HUES6 (cell line): ENCODE data around the gene SIK2.

Source experiments
- H3K27ac ChIP-seq: 2 replicates; pipeline ENCODE4 v1.7.0; 2013; ENCODE audit warnings: low read depth, mild to moderate bottlenecking, low read length, inconsistent platforms
- H3K27me3 ChIP-seq: 2 replicates; pipeline ENCODE4 v1.6.1; 2013; ENCODE audit warnings: low read length; ENCODE audit not compliant: control insufficient read depth, insufficient read depth
- H3K36me3 ChIP-seq: 2 replicates; pipeline ENCODE4 v1.6.1; 2013; ENCODE audit warnings: low read length; ENCODE audit not compliant: control insufficient read depth, insufficient read depth
- H3K4me1 ChIP-seq: 2 replicates; pipeline ENCODE4 v1.6.1; 2013; ENCODE audit warnings: low read length; ENCODE audit not compliant: control insufficient read depth, insufficient read depth
- H3K4me3 ChIP-seq: 2 replicates; pipeline ENCODE4 v1.5.1; 2013; ENCODE audit warnings: low read depth, low read length
- H3K9ac ChIP-seq: one replicate; pipeline ENCODE4 v1.6.1; 2013; ENCODE audit warnings: mild to moderate bottlenecking, low read length
- H3K9me3 ChIP-seq: 2 replicates; pipeline ENCODE4 v1.6.1; 2013; ENCODE audit warnings: low read depth, low read length; ENCODE audit not compliant: control insufficient read depth, insufficient read depth

SIK2 gene

GRCh38 chr11:111774955-111775710 is 172.9 kb downstream of the SIK2 start:
- Histone ChIP-seq H3K4me1 (peaks cover 15% of the 10 kb centered on the region), H3K36me3 (no peaks in the 10 kb centered on the region), H3K4me3 (no peak overlapping the region), H3K9ac (no peak overlapping the region), H3K9me3 (no peaks in the 10 kb centered on the region), H3K27ac (no peak overlapping the region), H3K27me3 (no peaks in the 10 kb centered on the region)

- H3K9ac ChIP-seq, result no peak overlapping the region
Measured at GRCh38 chr11:111776398-111777093, 174.3 kb downstream of the SIK2 start.

GRCh38 chr11:111777094-111778046 is 175.1 kb downstream of the SIK2 start:
- Histone ChIP-seq H3K27me3 (no peaks in the 10 kb centered on the region), H3K27ac (no peak overlapping the region), H3K4me1 (no peaks in the 10 kb centered on the region), H3K36me3 (no peaks in the 10 kb centered on the region), H3K9me3 (no peaks in the 10 kb centered on the region), H3K4me3 (no peak overlapping the region), H3K9ac (no peak overlapping the region)

More at GRCh38 chr11:111776398-111777093, 174.3 kb downstream of the SIK2 start:
- Histone ChIP-seq H3K4me1 (peaks cover 2% of the 10 kb centered on the region; the same call in 1 of the 2 replicates), H3K36me3 (no peaks in the 10 kb centered on the region), H3K27ac (no peak overlapping the region), H3K4me3 (no peak overlapping the region), H3K9me3 (no peaks in the 10 kb centered on the region), H3K27me3 (no peaks in the 10 kb centered on the region)

GRCh38 chr11:111778047-111778558 is 175.9 kb downstream of the SIK2 start:
- Histone ChIP-seq H3K4me3 (no peak overlapping the region), H3K27me3 (no peaks in the 10 kb centered on the region), H3K27ac (no peak overlapping the region), H3K9me3 (no peaks in the 10 kb centered on the region), H3K4me1 (no peaks in the 10 kb centered on the region), H3K36me3 (no peaks in the 10 kb centered on the region), H3K9ac (no peak overlapping the region)

GRCh38 chr11:111779118-111779517 is 176.9 kb downstream of the SIK2 start:
- Histone ChIP-seq H3K9me3 (no peaks in the 10 kb centered on the region), H3K4me3 (no peak overlapping the region), H3K27ac (no peak overlapping the region), H3K9ac (no peak overlapping the region), H3K27me3 (no peaks in the 10 kb centered on the region), H3K36me3 (no peaks in the 10 kb centered on the region), H3K4me1 (no peaks in the 10 kb centered on the region)
